ENCODE measurements around the gene ZNF625.

Gene ZNF625

GRCh38 chr19:12156223-12157058, at the start of gene ZNF625:
Gene ZNF625 (minus strand): TSS chr19:12156734. CDS start chr19:12156558, 176 bp downstream.
- DNase-seq = peak; percentile 32

DNA sequence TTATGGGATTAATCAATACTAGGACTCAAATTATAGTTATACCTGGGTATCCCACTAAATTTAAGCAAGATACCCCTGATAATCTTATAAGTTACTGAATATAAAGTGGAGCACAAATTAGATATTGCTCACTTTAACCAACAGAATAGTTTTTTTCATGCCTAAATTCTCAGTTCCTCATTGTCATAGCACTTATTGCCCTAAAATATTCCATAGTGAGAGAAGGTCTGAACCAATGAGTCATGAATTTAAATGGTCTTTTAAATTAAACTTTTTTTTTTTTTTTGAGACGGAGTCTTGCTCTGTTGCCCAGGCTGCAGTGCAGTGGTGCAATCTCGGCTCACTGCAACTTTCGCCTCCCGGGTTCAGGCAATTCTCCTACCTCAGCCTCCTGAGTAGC, 48.8 kb upstream of the ZNF625 start:
- DNase-seq = no peak

DNA sequence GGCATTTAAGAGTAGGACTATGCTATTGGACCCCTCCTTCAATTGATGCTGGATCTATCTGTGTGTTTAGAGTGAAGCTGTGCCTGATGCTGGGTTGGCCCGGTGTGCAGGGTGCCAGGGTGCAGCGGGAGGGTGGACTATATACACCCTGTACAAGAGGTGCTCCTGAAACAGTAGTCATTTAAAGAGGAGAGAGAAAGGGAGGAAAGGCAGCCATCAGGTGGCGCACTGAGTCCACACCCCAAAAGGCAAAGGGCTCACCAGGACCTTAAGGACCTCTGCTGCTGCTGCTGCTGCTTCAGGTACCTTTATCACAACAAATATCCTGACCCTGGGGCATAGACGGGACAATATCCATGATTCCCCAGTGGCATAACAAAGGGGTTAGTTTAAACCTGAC, 45.7 kb upstream of the ZNF625 start:
- DNase-seq = peak; percentile 55

DNA sequence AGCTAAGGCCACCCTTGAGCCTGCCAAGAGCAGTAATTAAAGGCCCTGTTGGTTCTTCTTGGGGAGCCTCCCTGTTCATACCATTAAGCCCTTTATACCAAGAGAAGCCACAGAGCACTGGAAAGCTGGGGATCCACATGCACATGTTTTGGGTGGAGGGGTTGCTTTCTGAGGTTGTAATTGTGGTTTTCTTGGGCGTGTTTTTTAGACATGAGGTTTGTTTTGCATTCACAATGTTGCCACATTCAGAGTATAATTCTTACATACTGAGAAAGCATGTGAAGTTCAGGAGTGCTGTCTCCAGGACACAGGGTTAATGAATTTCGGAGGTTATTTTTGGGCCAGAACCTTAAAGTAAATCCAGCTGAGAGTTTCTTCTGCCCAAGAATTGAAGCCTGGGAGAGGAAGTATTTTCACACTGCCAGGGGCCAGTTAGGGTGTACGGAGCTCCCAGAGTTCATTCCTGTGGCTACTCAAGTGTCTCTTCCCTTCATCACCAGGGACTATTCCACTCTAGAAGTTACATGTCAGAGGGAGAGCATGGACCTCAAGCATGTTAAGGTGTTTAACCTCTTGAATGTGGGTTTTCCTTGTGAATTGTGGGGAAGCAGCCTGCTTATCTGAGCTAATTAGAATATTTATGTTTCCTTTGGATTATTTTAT, 43.4 kb upstream of the ZNF625 start:
- DNase-seq = no peak

GRCh38 chr19:12198136-12198535, 41.6 kb upstream of the ZNF625 start:
- no peak for DNase-seq

DNA sequence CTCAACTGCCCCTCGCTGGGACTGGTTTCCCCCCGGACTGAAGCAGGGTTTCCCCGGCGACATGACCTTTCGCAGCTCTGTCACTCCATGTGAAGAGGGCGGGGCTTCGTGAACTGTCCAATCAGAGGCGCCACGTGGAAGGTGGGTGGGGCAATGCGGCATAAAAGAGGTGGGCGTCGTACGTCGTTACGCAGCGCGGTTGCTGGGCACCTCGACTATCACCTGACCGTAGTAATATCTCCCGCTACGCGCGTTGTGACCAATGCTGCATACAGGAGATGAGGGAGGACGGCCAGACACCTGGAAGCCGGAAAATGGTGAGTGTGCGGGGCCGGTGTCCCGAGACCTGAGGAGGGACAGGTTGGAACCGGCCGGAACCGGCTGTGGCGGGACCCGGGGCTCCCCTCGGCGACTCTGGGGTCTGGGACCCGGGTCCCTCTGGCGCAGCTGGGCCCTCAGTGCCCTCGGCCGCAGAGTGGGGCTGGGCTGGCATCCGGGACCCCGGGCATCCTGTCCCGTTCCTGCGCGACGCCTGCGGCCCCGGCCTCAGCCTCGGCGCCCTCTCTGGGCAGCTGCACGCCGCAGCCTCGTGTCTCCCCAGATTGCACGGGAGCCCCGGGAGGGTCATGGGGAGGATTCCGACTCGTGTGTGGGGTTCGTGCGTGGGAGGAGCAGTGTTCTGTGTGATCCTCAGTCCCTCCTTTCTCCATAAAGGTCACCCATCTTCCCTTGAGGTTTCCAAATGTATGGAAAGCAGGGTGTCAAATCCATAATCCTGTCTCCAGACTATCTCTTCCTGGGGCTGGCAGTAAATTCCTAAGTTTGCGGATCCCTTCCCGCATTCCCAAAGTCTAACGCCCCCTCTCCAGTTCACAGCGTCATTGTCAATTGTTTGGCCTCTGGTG, 38.5 kb upstream of the ZNF625 start:
- DNase-seq = peak; percentile 71

DNA sequence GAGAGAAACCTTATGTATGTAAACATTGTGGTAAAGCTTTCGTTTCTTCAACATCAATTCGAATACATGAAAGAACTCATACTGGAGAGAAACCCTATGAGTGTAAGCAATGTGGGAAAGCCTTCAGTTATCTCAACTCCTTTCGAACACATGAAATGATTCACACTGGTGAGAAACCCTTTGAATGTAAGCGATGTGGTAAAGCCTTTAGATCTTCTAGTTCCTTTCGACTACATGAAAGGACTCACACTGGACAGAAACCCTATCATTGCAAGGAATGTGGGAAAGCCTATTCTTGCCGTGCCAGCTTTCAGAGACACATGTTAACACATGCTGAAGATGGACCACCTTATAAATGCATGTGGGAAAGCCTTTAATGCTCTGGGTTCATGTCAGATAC, 31.1 kb upstream of the ZNF625 start:
- no peak for DNase-seq

- no peak for DNase-seq
Measured at GRCh38 chr19:12180377-12180776, 23.8 kb upstream of the ZNF625 start.

GRCh38 chr19:12166626-12167025, 10.1 kb upstream of the ZNF625 start:
- DNase-seq = no peak

DNA sequence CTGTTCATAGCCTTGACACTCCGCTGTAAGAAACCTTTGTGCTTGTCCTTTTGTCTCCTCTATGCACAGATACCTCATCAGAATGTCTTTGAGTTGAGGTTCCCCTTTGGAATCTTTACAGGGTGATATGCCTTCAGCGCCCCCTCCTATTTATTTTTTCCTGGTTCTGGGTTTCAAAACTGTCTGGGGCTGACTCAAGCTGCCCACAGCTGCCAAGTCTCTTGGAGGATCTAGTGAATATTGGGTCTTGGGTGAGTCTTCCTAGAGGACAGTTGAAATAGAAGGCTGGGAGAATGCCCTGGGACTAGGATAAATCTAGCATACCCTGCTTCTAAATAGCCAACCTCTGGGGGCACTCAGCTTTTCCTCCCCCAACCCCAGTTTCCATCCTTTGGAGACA, 7.3 kb upstream of the ZNF625 start:
- DNase-seq = no peak

DNA sequence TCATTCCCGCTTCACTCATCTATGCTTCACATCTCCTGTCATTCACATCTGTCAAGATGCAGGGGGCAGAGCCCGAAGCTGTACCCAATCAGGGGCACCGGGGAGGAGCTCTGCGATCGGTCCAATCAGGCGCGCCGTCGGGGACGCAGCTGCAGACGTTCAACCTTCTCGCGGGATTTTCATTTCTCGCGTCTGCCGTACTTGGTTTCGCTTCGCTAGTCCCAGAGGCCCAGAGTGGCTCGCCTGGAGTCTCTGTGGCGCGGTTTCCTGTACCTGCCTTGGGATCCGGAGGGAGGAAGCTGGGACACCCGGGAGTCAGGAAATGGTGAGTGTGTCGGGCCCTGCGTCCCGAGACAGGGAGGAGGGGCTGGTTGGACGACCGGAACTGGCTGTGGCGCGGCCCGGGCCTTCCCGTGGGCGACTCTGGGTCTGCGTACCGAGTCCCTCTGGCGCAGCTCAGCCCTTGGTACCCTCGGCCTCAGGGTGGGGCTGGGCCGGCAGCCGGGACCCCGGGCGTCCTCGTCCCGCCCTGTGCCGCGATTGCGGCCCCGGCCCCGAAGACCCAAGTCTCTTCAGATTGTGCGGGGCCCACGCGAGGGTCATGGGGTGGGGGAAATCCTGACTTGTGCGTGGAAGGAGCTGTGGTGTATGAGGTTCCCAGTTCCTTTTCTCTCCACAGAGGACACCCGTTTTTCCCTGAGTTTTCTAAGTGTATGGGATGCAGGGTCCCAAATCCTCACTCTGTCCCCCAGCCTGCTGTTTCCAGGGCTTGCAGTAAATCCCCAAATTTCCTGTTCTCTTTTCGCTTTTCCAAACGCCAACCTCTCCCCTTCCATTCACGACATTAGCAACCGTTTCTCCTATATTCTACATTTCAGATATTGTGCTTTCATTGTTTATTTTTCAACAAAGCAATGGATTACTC, 6.6 kb upstream of the ZNF625 start, which contains the start of gene ZNF136:
TSS of gene ZNF136 (plus strand) at position 215 of the 925 bp plus-strand sequence. CDS start at position 323, 108 bp downstream.
- DNase-seq = peak; percentile 89

DNA sequence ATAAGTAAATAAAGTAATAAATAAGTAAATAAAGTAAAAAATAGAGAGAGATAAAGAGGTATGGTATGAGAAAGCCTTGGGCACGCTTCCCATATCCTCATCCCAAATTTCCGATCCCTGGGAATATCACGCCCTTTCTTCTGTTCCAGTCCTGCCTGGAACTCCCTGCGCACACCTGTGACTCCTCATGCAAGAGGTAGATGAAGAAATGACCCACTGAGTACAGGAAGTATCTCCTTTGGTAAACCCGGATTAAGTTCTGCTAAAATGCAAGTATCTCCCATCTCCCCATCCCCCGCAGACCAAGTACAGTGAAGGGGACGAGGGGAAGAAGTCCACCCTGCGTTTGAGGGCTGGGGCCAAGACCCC, 6.0 kb upstream of the ZNF625 start:
- no peak for DNase-seq

DNA sequence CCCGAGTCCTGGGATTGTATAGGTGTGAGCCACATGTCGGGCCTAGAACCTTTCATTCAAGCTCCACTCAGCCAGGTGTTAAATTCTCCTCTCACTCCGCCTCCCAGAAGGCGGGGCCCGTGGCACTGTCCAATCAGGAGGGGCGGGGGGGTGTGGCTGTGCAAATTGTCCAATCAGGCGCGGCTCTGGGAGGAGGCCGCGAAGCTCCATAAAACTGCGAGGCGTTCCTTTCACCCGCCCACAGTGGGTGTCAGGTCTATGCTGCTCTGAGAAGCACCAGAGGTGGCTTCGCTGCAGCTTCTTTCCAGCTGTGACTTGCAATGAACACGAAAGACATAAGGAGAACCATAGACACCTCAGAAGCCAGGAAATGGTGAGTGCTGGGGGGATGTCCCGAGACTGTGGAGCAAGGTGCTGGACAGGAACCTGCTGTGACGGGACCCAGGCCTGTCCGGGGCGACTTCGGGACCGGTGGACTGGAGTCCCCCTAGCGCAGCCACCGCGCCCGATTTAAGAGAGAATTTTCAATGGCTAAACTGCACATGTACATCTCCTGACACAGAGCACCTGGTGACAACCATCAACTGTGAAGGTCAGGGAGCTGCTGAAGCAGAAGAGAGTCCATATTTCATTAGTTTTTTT, 3.4 kb upstream of the ZNF625 start:
- DNase-seq = no peak

- DNase-seq = no peak
Measured at GRCh38 chr19:12155324-12155860, 1.1 kb downstream of the ZNF625 start.

- DNase-seq = no peak
Measured at GRCh38 chr19:12145348-12145747, 11.2 kb downstream of the ZNF625 start.

GRCh38 chr19:12141405-12141736, 15.2 kb downstream of the ZNF625 start:
- no peak for DNase-seq

GRCh38 chr19:12140545-12141404, 15.8 kb downstream of the ZNF625 start:
- DNase-seq = peak; percentile 82

GRCh38 chr19:12139885-12140544, 16.5 kb downstream of the ZNF625 start, which contains the start of gene ZNF20:
Gene ZNF20 (minus strand): TSS chr19:12140350. CDS start chr19:12140182, 168 bp downstream.
- DNase-seq = peak; percentile 90

DNA sequence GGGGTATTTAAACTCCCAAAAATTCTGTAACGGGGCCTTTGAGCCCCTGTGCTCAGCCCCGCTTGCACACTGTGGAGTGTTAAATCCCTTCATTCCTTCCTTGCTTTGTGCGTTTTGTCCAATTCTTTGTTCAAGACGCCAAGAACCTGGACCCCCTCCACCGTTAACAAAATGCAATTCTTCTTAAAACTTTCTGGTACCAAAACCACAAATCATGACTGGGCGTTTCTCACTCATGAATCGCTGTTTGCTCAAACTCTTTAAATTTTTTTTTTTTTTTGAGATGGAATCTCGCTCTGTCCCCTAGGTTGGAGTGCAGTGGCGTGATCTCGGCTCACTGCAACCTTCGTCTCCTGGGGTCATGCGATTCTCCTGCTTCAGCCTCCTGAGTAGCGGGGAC, 17.3 kb downstream of the ZNF625 start:
- no peak for DNase-seq
